HFF-Myc (cell line): ENCODE data around the gene SUFU.

Experiments
- DNase-seq: peaks from one replicate; pipeline ENCODE4 v3.0.0-alpha.2; 2011; ENCODE audit warnings: low read depth; ENCODE audit errors: extremely low read depth
- H3K4me3 ChIP-seq: replicated peaks from 2 replicates; pipeline ENCODE4 v1.5.1; 2011; ENCODE audit warnings: low read depth, mild to moderate bottlenecking, control low read depth, low read length
- TF ChIP-seq, protein P1 (sequence below): IDR thresholded peaks from 2 replicates; pipeline ENCODE4 v1.5.1; 2012; ENCODE audit warnings: mild to moderate bottlenecking, low read depth, low read length, control low read depth; ENCODE audit errors: missing control alignments

Gene SUFU

GRCh38 chr10:102597131-102597991 is 93.6 kb downstream of the SUFU start:
- no peak overlapping the region for H3K4me3 ChIP-seq
- TF ChIP-seq, protein P1, sequence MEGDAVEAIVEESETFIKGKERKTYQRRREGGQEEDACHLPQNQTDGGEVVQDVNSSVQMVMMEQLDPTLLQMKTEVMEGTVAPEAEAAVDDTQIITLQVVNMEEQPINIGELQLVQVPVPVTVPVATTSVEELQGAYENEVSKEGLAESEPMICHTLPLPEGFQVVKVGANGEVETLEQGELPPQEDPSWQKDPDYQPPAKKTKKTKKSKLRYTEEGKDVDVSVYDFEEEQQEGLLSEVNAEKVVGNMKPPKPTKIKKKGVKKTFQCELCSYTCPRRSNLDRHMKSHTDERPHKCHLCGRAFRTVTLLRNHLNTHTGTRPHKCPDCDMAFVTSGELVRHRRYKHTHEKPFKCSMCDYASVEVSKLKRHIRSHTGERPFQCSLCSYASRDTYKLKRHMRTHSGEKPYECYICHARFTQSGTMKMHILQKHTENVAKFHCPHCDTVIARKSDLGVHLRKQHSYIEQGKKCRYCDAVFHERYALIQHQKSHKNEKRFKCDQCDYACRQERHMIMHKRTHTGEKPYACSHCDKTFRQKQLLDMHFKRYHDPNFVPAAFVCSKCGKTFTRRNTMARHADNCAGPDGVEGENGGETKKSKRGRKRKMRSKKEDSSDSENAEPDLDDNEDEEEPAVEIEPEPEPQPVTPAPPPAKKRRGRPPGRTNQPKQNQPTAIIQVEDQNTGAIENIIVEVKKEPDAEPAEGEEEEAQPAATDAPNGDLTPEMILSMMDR: no peak
- DNase-seq: no peak

- DNase-seq: no peak
- H3K4me3 ChIP-seq: no peak overlapping the region
- TF ChIP-seq, protein P1: no peak
Measured at GRCh38 chr10:102598243-102598642, 94.5 kb downstream of the SUFU start.

GRCh38 chr10:102599565-102600327 is 96.0 kb downstream of the SUFU start:
- TF ChIP-seq, protein P1: no peak
- no peak overlapping the region for H3K4me3 ChIP-seq
- DNase-seq: no peak

DNA sequence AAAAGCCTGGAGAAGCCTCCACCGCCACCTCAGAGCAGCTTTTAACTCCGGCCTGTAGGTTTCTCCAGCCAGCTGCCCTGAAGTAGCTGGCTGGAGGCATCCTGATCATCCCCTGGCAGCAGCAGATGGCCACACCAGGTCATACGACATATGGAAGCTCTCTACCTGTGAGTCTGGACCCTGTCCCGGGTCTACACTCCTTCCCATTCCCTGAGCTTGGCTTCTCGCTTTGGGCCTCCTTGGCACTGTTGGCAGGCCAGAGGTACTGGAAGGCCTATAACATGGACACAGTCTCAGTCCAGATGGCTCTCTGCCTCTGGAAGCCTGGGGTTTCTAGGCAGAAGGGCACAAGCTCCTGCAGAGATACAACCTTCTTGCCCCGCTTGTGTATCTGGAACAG is 97.0 kb downstream of the SUFU start:
- H3K4me3 ChIP-seq: no peak overlapping the region
- no peak for DNase-seq
- TF ChIP-seq, protein P1: no peak

DNA sequence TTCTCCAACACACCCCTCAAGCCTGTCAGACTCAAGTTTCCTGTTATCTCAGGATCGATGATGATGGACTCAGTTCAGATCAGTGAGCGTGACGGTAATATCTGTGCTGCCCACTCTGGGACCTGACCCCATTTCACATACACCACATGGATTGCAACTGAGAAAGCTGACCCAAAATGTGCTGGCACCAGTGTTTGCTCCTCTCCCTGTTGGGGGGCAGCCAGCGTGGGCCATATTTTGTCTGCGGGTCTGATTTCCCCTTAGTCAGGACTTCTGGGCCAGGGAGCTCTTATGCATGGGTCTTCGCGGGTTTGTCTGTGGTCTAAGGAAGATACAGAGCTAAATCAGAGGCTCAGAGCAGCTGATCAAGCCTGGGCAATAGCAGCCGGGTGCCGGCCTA is 97.9 kb downstream of the SUFU start:
- no peak for DNase-seq
- TF ChIP-seq, protein P1: no peak
- no peak overlapping the region for H3K4me3 ChIP-seq

- DNase-seq: no peak
- H3K4me3 ChIP-seq: no peak overlapping the region
- TF ChIP-seq, protein P1: no peak
Measured at GRCh38 chr10:102602272-102603045, 98.7 kb downstream of the SUFU start.
